ENCODE results near the gene SEPTIN12. TPM values are rescaled to one million over a fixed set of nuclear protein-coding genes. Genes with fewer than 3 reads are reported as not detected.

The SEPTIN12 gene
- polyA plus RNA-seq, 1 donor (not counting 4 experiments of a cell fraction or from before 2014, with no cell fraction given), result not detected

DNA sequence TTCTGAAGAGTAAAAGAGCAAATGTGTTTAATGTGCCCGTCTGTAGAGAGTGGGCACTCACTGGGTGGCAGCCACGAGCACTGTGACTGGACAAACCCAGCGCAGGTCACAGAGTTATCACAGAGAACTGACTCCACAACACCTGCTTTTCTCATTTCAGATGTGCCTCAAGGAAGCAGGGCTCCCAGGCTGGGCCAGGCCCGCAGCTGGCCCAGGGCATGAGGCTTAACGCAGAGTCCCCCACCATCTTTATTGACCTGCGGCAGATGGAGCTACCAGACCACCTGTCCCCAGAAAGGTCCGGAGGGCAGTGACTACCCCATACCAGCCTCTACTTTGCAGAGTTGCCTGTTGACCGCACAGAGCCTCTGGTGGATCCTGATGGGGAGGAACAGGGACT is 41.9 kb downstream of the SEPTIN12 start:
- Histone ChIP-seq H3K4me3 (ENCODE audit: control insufficient read depth in 2 of 3, extremely low read depth in 1 of 3, insufficient read depth in 2 of 3, low read depth in 1 of 3, low read length in 3 of 3) (no peak overlapping the region), H3K36me3 (ENCODE audit: control insufficient read depth in 2 of 2, extremely low read depth in 1 of 2, insufficient read depth in 2 of 2, low read length in 2 of 2) (peaks cover 5% of the 10 kb centered on the region in 2 experiments), H3K27me3 (ENCODE audit: control insufficient read depth, extremely low read depth, insufficient read depth, low read length) (no peaks in the 10 kb centered on the region), H2AFZ (ENCODE audit: control insufficient read depth, low read length) (no peak overlapping the region), H3K9ac (ENCODE audit: control insufficient read depth, extremely low read depth, insufficient read depth, low read length) (no peak overlapping the region), H3K4me1 (ENCODE audit: control insufficient read depth, extremely low read depth, insufficient read depth, low read length) (peaks cover 11% of the 10 kb centered on the region), H4K20me1 (ENCODE audit: control insufficient read depth, extremely low read depth, insufficient read depth, low read length) (no peaks in the 10 kb centered on the region), H3K79me2 (ENCODE audit: control insufficient read depth, insufficient read depth, low read length) (no peaks in the 10 kb centered on the region), H3K4me2 (ENCODE audit: control insufficient read depth, extremely low read depth, insufficient read depth, low read depth, low read length) (no peak overlapping the region), H3K27ac (ENCODE audit: control insufficient read depth, insufficient read depth, low read length) (no peak overlapping the region), H3K9me1 (ENCODE audit: control insufficient read depth, extremely low read depth, insufficient read depth, low read length) (no peaks in the 10 kb centered on the region), H3K9me3 (ENCODE audit: control insufficient read depth, low read depth, low read length) (no peaks in the 10 kb centered on the region)
- FAIRE-seq, result no peak
- TF ChIP-seq, protein P1, sequence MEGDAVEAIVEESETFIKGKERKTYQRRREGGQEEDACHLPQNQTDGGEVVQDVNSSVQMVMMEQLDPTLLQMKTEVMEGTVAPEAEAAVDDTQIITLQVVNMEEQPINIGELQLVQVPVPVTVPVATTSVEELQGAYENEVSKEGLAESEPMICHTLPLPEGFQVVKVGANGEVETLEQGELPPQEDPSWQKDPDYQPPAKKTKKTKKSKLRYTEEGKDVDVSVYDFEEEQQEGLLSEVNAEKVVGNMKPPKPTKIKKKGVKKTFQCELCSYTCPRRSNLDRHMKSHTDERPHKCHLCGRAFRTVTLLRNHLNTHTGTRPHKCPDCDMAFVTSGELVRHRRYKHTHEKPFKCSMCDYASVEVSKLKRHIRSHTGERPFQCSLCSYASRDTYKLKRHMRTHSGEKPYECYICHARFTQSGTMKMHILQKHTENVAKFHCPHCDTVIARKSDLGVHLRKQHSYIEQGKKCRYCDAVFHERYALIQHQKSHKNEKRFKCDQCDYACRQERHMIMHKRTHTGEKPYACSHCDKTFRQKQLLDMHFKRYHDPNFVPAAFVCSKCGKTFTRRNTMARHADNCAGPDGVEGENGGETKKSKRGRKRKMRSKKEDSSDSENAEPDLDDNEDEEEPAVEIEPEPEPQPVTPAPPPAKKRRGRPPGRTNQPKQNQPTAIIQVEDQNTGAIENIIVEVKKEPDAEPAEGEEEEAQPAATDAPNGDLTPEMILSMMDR (optimal IDR thresholded peaks at IDR 0.05 in 1 of 3, IDR thresholded peaks at IDR 0.05 in 1 of 3, conservative IDR thresholded peaks at IDR 0.05 in 1 of 3; ENCODE audit: extremely low read depth in 1 of 3, insufficient read depth in 2 of 3, low read length in 3 of 3), result no peak
- DNase-seq (ENCODE audit: low read depth, low spot score), result no peak
- dilution Hi-C loops (cut with MboI; ENCODE audit: extremely low pct_ligation_motif_present, low sequenced_read_pairs), result no loop called here

DNA sequence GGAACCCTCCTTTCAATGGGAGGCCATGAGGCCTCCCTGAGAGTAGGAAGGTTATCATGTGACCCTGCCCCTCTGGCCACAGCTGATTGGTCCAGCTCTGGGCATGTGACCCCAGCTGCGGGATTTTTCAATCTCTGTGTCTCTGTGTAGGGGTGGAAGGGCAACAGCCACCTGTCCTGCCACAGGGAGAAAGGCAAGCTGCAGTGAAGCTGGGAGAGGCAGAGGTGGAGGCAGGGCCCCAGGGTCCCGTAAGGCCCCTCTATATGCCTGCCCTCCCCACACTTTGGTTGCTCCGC is 42.9 kb downstream of the SEPTIN12 start:
- no peak overlapping the region for H3K4me2 ChIP-seq (ENCODE audit: control insufficient read depth, extremely low read depth, insufficient read depth, low read depth, low read length)
- no peak for TF ChIP-seq EZH2 (IDR thresholded peaks at IDR 0.05; ENCODE audit: low read length)
- TF ChIP-seq, protein P1 (optimal IDR thresholded peaks at IDR 0.05 in 1 of 3, IDR thresholded peaks at IDR 0.05 in 1 of 3, conservative IDR thresholded peaks at IDR 0.05 in 1 of 3; ENCODE audit: extremely low read depth in 1 of 3, insufficient read depth in 2 of 3, low read length in 3 of 3), result no peak
- no peak overlapping the region for H3K27ac ChIP-seq (ENCODE audit: control insufficient read depth, insufficient read depth, low read length)
- H3K9me3 ChIP-seq (ENCODE audit: control insufficient read depth, low read depth, low read length), result no peaks in the 10 kb centered on the region
- FAIRE-seq (no peak), DNase-seq (ENCODE audit: low read depth, low spot score) (no peak)
- peaks cover 11% of the 10 kb centered on the region for H3K4me1 ChIP-seq (ENCODE audit: control insufficient read depth, extremely low read depth, insufficient read depth, low read length)
- H2AFZ ChIP-seq (ENCODE audit: control insufficient read depth, low read length), result no peak overlapping the region
- H3K9me1 ChIP-seq (ENCODE audit: control insufficient read depth, extremely low read depth, insufficient read depth, low read length), result no peaks in the 10 kb centered on the region
- H3K9ac ChIP-seq (ENCODE audit: control insufficient read depth, extremely low read depth, insufficient read depth, low read length), result no peak overlapping the region
- H3K79me2 ChIP-seq (ENCODE audit: control insufficient read depth, insufficient read depth, low read length), result no peaks in the 10 kb centered on the region
- dilution Hi-C loops (cut with MboI; ENCODE audit: extremely low pct_ligation_motif_present, low sequenced_read_pairs), result no loop called here
- H3K4me3 ChIP-seq (ENCODE audit: control insufficient read depth in 2 of 3, extremely low read depth in 1 of 3, insufficient read depth in 2 of 3, low read depth in 1 of 3, low read length in 3 of 3), result no peak overlapping the region
- no peaks in the 10 kb centered on the region for H4K20me1 ChIP-seq (ENCODE audit: control insufficient read depth, extremely low read depth, insufficient read depth, low read length)
- H3K36me3 ChIP-seq (ENCODE audit: control insufficient read depth in 2 of 2, extremely low read depth in 1 of 2, insufficient read depth in 2 of 2, low read length in 2 of 2), result no peaks in the 10 kb centered on the region
- no peaks in the 10 kb centered on the region for H3K27me3 ChIP-seq (ENCODE audit: control insufficient read depth, extremely low read depth, insufficient read depth, low read length)

All from keratinocyte (primary cell).